22Rv1 (cell line): ENCODE results near the gene CACNA1C.

Experiments used
- ZFX ChIP-seq: fragments of 450-650 bp; IDR thresholded peaks from 2 replicates; pipeline ENCODE4 v1.6.1; 2017; ENCODE audit warnings: antibody characterized with exemption, borderline replicate concordance
- TF ChIP-seq, protein P1 (sequence below): fragments of 450-650 bp; IDR thresholded peaks from 2 replicates; pipeline ENCODE4 v1.5.1; 2017; ENCODE audit warnings: mild to moderate bottlenecking

GRCh38 chr12:2068653-2069052 is 15.9 kb downstream of the CACNA1C start:
- TF ChIP-seq, protein P1, sequence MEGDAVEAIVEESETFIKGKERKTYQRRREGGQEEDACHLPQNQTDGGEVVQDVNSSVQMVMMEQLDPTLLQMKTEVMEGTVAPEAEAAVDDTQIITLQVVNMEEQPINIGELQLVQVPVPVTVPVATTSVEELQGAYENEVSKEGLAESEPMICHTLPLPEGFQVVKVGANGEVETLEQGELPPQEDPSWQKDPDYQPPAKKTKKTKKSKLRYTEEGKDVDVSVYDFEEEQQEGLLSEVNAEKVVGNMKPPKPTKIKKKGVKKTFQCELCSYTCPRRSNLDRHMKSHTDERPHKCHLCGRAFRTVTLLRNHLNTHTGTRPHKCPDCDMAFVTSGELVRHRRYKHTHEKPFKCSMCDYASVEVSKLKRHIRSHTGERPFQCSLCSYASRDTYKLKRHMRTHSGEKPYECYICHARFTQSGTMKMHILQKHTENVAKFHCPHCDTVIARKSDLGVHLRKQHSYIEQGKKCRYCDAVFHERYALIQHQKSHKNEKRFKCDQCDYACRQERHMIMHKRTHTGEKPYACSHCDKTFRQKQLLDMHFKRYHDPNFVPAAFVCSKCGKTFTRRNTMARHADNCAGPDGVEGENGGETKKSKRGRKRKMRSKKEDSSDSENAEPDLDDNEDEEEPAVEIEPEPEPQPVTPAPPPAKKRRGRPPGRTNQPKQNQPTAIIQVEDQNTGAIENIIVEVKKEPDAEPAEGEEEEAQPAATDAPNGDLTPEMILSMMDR, result no peak
- TF ChIP-seq ZFX, result no peak
